Osteocyte (in vitro differentiated cells): ENCODE measurements around the gene SSBP3. TPM values are rescaled to one million over a fixed set of nuclear protein-coding genes. Genes with fewer than 3 reads are reported as not detected.

ENCODE experiments used
- DNase-seq: peaks from one replicate; pipeline ENCODE4 v3.0.0; 2021; ENCODE audit warnings: mixed read lengths; ENCODE audit not compliant: unreplicated experiment; ENCODE audit errors: extremely low spot score
- H3K27ac Mint-ChIP-seq: one replicate; pipeline ENCODE4 v1.8.0; 2021; ENCODE audit warnings: mild to moderate bottlenecking, mixed read lengths; ENCODE audit not compliant: unreplicated experiment
- H3K27me3 Mint-ChIP-seq: one replicate; pipeline ENCODE4 v1.8.0; 2021; ENCODE audit warnings: mixed read lengths; ENCODE audit not compliant: unreplicated experiment
- H3K36me3 Mint-ChIP-seq: one replicate; pipeline ENCODE4 v1.8.0; 2021; ENCODE audit warnings: mixed read lengths; ENCODE audit not compliant: unreplicated experiment
- H3K4me1 Mint-ChIP-seq: one replicate; pipeline ENCODE4 v1.8.0; 2021; ENCODE audit warnings: mixed read lengths; ENCODE audit not compliant: unreplicated experiment
- H3K4me3 Mint-ChIP-seq: one replicate; pipeline ENCODE4 v1.8.0; 2021; ENCODE audit warnings: mild to moderate bottlenecking, moderate library complexity, mixed read lengths; ENCODE audit not compliant: unreplicated experiment
- H3K9me3 Mint-ChIP-seq: one replicate; pipeline ENCODE4 v1.8.0; 2021; ENCODE audit warnings: mixed read lengths; ENCODE audit not compliant: unreplicated experiment
- total RNA-seq: library from RNA; stranded (reverse); gene quantifications from 2 replicates; pipeline ENCODE4 v1.2.1, GENCODE V29; 2021
- TF ChIP-seq, protein P1 (sequence below): fragments of 200-600 bp; sonication (generic); IDR thresholded peaks from 2 replicates; pipeline ENCODE4 v1.5.0; 2021; ENCODE audit warnings: antibody characterized with exemption, mild to moderate bottlenecking, moderate library complexity

Gene SSBP3
- total RNA-seq, 1 donor from 2014 or later, result 56.4 TPM

DNA sequence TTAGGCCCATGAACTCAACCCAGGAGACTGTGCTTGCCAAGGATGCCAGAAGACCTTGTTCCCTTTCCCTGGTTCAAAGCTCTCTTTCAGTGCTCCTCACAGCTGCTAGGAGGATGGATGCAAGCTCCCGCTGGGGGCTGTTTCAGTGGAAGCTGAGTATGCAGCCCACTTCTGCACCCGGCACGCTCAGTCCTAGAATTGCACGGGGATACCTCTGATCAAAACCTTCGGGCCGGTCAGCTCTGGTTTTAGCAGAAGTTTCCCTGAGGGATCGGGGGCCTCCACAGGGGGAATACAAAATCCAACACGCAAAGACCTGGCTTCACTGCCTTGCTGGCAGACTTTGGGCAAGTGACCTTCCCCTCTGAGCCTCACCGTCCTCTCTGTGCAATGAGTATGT lies 4.2 kb upstream of the SSBP3 start:
- Mint-ChIP-seq H3K27me3 (peaks cover 14% of the 10 kb centered on the region), H3K36me3 (no peaks in the 10 kb centered on the region), H3K9me3 (no peaks in the 10 kb centered on the region), H3K4me3 (no peak overlapping the region), H3K27ac (no peak overlapping the region), H3K4me1 (peaks cover 26% of the 10 kb centered on the region)
- TF ChIP-seq, protein P1, sequence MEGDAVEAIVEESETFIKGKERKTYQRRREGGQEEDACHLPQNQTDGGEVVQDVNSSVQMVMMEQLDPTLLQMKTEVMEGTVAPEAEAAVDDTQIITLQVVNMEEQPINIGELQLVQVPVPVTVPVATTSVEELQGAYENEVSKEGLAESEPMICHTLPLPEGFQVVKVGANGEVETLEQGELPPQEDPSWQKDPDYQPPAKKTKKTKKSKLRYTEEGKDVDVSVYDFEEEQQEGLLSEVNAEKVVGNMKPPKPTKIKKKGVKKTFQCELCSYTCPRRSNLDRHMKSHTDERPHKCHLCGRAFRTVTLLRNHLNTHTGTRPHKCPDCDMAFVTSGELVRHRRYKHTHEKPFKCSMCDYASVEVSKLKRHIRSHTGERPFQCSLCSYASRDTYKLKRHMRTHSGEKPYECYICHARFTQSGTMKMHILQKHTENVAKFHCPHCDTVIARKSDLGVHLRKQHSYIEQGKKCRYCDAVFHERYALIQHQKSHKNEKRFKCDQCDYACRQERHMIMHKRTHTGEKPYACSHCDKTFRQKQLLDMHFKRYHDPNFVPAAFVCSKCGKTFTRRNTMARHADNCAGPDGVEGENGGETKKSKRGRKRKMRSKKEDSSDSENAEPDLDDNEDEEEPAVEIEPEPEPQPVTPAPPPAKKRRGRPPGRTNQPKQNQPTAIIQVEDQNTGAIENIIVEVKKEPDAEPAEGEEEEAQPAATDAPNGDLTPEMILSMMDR, result no peak
- DNase-seq, result no peak

DNA sequence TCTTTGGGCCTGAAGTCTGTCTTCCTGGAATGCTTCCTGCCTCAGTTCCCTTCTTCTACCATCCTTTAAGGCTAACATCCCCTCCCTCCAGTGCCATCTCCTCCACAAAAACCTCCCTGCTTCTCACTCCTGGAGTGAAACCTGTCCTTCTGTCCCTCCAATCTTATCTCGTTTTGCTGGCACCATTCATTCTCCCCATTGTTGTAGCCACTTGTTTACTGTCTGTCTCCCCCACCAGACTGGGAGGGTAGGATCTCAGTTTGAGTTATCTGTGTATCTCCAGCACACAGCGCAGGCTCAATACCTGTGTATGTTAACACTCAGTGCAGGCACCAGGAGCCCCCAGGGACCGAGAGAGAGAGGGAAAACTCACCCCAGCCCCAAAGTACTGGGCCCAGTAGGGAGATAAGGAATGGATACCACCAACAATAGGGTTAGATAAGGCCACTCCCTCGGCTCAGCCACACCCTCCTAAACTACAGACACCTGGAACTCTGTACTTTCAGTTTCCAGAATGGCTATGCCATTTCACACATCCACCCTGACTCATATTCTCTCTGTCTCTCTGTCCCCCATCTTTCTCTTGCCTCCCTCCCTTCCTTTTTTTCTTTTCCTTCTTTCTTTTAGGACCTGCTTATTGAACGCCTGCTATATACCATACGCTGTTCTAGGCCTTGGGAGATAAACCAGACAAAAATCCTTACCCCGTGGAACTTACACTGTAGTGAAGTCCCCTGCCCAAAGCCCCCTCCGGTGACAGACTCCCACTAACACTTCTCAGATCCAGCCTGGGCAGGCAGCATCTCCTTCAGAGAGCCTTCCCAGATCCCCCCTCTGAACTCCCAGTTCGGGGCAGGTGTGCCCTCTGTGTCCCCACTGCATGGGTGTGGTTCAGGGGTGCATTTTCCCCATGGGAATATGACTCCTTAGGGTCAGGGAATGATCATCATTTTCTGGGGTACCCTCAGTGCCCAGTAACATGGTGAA lies 3.3 kb upstream of the SSBP3 start:
- no peaks in the 10 kb centered on the region for H3K9me3 Mint-ChIP-seq
- peaks cover 30% of the 10 kb centered on the region for H3K4me1 Mint-ChIP-seq
- H3K4me3 Mint-ChIP-seq, result no peak overlapping the region
- no peaks in the 10 kb centered on the region for H3K36me3 Mint-ChIP-seq
- DNase-seq, result no peak
- TF ChIP-seq, protein P1, result no peak
- H3K27ac Mint-ChIP-seq, result no peak overlapping the region
- H3K27me3 Mint-ChIP-seq, result peaks cover 5% of the 10 kb centered on the region

DNA sequence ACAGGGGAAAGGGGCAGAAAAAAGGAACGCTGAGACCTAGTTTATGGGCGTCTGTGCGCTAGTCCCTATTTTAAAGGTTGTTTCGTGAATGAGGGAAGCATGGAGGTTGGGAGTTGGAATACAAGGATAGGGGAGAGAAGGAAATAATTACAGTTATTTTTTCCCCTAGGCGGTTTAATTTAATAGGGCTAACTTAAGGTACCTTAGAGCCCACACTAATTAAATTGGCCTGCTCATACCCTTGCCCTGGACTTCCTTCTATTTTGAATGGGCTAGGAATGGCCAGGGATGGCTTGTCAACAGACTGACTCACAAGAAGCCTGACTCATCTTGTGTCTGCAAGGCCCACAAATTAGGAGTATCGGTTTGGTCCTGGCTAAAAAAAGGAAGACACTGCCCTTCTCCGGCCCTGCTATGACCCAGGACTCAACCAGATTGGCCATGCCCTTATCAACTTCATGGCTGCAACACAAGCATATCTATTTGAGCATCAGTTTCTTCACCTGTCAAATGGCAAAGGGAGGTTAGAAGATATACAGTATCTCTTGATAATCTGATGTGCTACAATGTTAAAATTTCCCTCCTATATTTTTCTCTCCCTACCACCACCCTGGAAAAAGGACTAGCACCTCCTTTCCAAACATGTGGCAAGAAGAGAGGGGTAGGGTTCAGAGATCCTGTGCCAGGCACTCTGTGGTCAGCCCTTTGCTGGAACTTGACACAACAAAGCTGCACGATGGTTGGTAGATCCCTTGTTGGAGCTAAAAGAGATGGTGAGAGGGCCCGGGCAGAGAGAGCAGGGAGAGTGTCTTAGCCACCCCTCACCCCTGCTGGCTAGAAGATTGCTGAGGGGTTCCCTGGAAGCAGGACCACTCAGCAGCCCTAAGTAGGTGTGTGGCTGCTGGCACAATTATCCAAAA lies 2.2 kb upstream of the SSBP3 start:
- Mint-ChIP-seq H3K4me3 (peak overlapping the region; percentile 86), H3K4me1 (peaks cover 36% of the 10 kb centered on the region), H3K27me3 (no peaks in the 10 kb centered on the region), H3K27ac (peak overlapping the region; percentile 91), H3K36me3 (no peaks in the 10 kb centered on the region), H3K9me3 (no peaks in the 10 kb centered on the region)
- TF ChIP-seq, protein P1, result no peak
- DNase-seq, result no peak

DNA sequence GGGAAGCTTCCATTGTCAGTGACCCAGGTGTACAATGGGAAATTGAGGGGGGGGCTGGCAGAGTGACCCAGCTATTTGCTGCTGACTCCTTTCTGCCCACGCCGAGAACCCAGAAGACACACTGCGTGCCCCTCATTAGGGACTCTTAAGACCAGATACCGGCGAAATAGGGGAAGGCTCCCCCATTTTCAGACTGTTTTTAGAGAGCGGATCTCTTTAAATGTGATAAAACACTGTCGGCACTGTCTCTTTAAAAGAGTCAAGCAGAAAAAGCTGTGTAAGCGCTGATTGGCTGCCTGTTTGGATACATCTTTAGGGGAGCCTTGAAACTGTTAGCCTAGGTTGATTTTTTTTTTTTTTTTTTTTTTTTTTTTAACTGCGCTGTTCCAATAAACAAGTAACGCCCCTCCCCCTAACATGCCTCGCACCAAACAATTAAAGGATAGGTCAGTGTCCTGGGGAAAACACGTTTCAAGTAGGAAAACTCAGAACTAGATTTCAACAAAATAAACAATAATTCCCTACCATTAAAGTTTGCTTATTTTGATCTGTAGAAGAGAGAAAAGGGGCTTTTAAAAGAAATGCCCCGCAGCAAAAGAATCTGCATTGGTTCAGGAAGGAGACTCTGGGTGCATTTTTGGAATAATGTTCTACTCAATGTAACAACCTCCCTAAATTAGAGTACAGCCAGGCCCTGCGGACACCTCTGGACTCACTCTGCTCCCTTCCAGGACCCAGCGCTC lies 1.4 kb upstream of the SSBP3 start:
- H3K9me3 Mint-ChIP-seq, result no peaks in the 10 kb centered on the region
- peaks cover 38% of the 10 kb centered on the region for H3K4me1 Mint-ChIP-seq
- DNase-seq, result no peak
- H3K36me3 Mint-ChIP-seq, result peaks cover 3% of the 10 kb centered on the region
- no peaks in the 10 kb centered on the region for H3K27me3 Mint-ChIP-seq
- peak overlapping the region; percentile 86 for H3K4me3 Mint-ChIP-seq
- peak overlapping the region; percentile 92 for H3K27ac Mint-ChIP-seq
- TF ChIP-seq, protein P1, result no peak
